ENCODE results near the gene ERFL.
"Not testable (repeated sequence)": the region's sequence is repeated elsewhere in the genome, so short reads cannot be mapped to it uniquely, and the experiment has no call there.

ERFL gene

GRCh38 chr19:41926763-41927496 is 1.3 kb downstream of the ERFL start:
- no peak for DNase-seq

GRCh38 chr19:41926028-41926762 is 2.1 kb downstream of the ERFL start:
- DNase-seq, result no peak

GRCh38 chr19:41925208-41926003 is 2.8 kb downstream of the ERFL start:
- DNase-seq, result no peak

- DNase-seq, result no peak
Observed at GRCh38 chr19:41924151-41925145, 3.8 kb downstream of the ERFL start.

- DNase-seq, result no peak
Observed at GRCh38 chr19:41923045-41923788, 5.0 kb downstream of the ERFL start.

- no peak for DNase-seq
Observed at GRCh38 chr19:41922585-41922984, 5.7 kb downstream of the ERFL start.

GRCh38 chr19:41921577-41922576 is 6.4 kb downstream of the ERFL start:
- DNase-seq, result no peak

- DNase-seq, result no peak
Observed at GRCh38 chr19:41920882-41921576, 7.2 kb downstream of the ERFL start.

- no peak for DNase-seq
Observed at GRCh38 chr19:41919948-41920712, 8.1 kb downstream of the ERFL start.

GRCh38 chr19:41918653-41919244 is 9.5 kb downstream of the ERFL start:
- DNase-seq, result no peak

GRCh38 chr19:41918095-41918494 is 10.2 kb downstream of the ERFL start:
- DNase-seq, result no peak

GRCh38 chr19:41917676-41918075 is 10.6 kb downstream of the ERFL start:
- DNase-seq, result no peak

- DNase-seq, result no peak
Observed at GRCh38 chr19:41915776-41916414, 12.4 kb downstream of the ERFL start.

- DNase-seq, result no peak
Observed at GRCh38 chr19:41915021-41915775, 13.1 kb downstream of the ERFL start.

GRCh38 chr19:41914424-41914834 is 13.8 kb downstream of the ERFL start:
- not testable (repeated sequence) for DNase-seq

GRCh38 chr19:41913538-41914423 is 14.5 kb downstream of the ERFL start:
- DNase-seq, result no peak

Measured in stimulated activated CD4-positive, alpha-beta T cell treated with anti-CD3 and anti-CD28 coated beads, Interleukin-2, amount 100 ng/mL, for 24 hours (primary cell).